GM21737 (cell line): Measurements from ENCODE around the gene ITGB1.
A peak's percentile ranks its signal among the peaks of the same experiment; 100 is the strongest.
"Not testable (repeated sequence)": the region's sequence is repeated elsewhere in the genome, so short reads cannot be mapped to it uniquely, and the experiment has no call there.

Experiments used
- ATAC-seq: cut with Tn5 transposase; IDR thresholded peaks from one replicate; pipeline ENCODE4 v1.9.1; 2021; ENCODE audit warnings: mild to moderate bottlenecking, moderate library complexity; ENCODE audit not compliant: unreplicated experiment

ITGB1 gene

DNA sequence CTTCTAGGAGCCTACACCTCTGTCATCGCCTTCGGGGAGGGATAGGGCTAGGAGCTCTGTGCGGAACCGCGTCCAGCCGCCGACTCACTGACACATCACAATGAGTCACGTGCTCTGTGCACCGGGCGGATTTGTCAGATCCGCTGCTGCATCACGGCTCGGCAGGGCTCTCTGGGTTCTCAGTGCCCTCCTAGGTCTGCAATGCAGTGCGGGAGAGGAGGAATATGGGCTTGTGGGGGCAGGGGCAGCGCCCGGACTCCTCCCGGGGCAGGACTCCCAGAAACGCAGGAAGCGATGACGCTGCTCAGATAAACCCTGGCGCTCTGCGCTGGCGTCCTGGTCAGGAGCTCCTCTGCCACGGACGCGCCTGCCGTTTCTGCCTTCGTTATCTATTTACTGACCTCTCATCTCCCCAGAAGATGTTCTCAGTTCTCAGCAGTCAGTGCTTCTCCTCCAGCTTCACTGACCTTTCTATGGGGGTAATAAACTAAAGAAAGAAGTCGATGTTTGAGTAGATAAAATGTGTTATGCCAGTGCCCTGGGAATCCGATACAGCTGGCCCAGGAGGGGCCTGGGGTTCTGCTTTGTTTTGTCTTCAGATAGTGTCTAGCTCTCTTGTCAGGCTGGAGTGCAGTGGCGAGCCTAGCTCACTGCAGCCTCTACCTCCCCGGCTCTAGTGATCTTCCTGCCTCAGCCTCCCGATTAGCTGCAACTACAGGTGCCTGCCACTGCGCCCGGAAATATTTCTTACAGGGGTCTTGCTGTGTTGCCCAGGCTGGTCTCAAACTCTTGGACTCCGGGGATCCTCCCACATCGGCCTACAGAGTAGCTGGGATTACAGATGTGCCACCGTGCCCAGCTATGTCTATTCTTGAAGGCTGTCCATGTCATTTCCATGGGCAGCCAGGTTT lies 22.8 kb upstream of the ITGB1 start:
- ATAC-seq, result peak; percentile 96

DNA sequence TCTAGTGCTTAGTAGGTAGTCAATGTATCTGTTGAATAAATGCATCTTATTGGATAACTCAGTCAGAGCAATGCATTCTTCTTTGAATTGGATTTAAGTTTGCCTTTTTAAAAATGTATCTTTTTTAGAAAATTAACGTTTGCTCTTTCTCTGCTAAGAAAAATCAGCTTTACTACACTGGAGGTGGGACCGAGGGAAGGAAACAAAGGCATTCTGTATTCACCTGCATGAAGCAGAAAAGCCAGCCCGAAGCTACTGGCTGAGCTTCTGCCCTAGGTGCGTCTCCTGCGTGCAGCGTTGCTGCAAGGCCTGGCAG lies 22.2 kb upstream of the ITGB1 start:
- ATAC-seq, result no peak

DNA sequence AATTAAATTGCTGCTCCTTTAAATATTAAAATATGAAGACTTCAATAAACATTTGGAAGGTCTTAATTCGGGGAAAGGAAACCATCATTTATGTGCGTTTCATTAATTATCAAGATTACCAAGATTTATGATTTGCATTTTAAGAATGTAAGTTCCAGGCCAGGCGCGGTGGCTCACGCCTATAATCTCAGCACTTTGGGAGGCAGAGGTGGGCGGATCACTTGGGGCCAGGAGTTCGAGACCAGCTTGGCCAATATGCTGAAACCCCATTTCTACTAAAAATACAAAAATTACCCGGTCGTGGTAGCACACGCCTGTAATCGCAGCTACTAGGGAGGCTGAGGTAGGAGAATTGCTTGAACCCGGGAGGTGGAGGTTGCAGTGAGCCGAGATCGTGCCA lies 21.7 kb upstream of the ITGB1 start:
- ATAC-seq, result not testable (repeated sequence)

DNA sequence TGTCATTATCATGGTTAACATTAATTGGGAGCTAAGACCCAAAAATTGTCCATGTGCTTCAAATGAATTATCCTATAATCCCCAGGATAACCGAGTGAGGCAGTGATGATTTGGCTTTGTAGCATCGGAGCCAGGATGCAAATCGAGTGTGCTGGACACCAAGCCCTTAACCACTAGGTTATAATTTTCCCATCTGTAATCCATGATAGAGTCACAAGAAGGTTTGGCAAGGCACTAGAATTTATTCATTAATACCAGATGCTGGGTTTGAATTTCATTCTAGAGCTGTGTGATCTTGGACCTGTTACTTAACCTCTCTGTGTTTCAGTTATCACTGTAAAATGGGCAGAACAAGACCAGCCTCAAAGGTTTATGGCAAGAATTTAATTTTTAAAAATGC lies 21.0 kb upstream of the ITGB1 start:
- ATAC-seq, result no peak

DNA sequence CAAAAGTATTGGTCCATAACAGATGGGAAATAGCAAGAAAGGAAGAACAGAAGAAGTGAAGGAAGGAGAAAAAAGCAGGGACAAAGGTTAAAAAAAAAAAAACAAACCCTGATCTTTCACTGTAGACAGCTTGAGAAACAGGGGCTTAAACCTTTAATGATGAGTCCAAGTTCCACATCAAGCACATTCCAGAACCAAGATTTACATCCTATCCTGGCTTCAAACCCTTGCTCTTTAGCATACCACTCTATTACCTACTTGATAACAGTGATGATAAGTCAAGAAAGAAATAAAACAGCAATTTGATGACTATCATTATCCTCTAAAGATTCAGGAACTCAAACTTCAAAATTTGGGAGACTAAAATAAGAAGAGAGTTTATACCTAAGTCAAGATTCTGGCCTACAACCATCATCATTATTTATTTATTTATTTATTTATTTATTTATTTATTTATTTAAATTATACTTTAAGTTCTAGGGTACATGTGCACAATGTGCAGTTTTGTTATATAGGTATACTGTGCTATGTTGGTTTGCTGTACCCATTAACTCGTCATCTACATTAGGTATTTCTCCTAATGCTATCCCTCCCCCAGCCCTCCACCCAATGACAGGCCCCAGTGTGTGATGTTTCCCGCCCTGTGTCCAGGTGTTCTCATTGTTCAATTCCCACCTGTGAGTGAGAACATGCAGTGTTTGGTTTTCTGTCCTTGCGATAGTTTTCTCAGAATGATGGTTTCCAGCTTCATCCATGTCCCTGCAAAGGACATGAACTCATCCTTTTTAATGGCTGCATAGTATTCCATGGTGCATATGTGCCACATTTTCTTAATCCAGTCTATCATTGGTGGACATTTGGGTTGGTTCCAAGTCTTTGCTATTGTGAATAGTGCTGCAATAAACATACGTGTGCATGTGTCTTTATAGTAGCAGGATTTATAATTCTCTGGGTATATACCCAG lies 20.1 kb upstream of the ITGB1 start:
- not testable (repeated sequence) for ATAC-seq

DNA sequence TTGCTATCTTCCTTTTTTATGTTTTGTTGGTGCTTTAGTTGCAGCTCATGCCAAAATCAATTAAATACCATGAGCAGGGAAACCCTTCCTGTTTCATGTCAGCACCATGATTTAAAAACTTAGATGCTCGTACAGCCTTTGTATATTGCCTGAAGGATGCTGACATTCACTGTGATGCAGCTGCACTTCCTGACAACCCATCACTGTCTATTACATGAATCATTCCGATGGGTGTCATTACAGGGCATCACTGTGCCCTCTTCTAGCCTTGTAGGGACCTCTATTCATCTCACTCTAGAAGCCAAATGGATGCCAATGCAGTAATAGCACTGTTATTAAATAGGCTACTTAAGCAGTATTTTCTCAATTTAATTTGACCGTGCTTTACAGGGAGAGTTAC lies 18.3 kb upstream of the ITGB1 start:
- ATAC-seq, result no peak

DNA sequence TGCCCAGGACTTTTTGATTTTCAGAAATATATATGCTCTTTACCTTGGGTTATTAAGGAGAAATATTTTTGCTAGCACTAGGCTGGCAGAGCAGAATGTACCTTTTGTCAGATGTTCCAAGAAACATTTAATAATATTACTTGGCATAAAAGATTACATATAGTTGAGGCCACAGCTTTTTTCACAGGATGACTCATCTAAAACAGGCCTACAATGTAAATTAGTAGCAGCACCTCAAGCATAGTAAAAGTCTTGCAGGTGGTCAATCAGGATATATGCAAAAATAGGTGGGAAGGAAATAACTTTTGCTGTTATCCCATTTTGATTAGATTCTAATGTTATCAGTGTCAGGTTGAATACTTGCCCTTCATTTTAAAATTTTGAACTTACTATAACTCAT lies 14.9 kb upstream of the ITGB1 start:
- no peak for ATAC-seq

DNA sequence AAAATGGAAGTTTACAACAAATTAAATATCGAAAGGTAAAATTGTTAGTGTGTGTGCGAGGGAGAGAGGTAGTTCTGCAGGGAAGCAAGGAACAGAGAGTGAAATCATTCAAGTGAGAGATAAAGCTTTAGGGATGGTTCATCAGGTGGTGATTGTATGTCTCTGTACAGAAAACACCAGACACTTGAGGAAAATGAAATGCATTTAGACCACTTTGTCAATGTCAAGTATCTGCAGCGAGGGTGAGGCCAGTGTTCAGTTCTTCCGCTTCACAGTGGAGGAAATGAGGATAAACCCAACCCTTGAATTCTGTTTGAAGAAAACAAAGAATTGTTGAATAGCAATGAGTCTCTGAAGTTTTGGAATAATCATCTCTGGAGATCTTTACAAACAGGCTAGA lies 14.4 kb upstream of the ITGB1 start:
- ATAC-seq, result no peak

DNA sequence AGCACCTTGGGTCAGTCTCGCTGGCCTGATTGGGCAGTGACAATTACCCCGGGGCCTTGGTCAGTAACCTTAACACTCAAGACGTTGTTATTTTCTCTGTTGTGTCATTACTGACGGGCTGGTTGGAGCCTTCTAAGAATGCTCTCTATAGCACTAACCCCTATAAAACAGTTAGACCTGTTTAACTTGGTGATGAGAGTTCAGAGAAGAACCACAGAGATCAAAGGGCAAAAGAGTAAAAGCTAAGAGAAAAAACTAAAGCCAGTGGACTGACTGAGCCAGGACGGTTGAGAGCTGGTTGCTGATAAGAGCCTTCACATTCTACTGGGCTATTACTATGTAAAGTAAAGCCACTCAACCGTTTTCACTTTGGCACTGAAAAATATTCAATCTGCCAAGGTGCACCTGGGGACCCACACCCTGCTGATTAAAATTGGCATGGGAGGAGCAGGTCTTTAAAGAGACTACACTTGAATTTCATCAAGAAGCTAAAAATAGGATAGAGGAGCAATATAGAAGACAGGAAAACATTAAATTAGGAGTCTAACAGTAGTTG lies 13.6 kb upstream of the ITGB1 start:
- ATAC-seq, result no peak

DNA sequence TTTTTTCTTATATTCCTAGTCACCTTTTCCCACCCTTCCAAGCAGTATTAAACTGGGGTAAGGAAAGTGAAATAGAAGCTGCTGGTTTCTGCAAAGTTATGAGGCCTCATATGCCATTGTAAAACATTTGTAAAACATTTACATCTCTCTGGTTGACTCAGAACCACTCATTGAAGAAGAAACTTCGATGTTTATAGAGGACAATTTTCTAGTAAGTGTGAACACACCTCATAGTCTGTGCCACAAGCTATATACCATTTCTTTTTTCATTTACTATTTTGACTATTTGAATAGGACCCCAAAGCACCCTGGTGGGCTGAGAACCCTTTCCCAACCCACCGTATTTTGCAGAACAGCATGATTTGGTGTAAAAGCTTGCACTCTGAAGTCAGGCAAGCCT lies 12.9 kb upstream of the ITGB1 start:
- ATAC-seq, result peak; percentile 58

DNA sequence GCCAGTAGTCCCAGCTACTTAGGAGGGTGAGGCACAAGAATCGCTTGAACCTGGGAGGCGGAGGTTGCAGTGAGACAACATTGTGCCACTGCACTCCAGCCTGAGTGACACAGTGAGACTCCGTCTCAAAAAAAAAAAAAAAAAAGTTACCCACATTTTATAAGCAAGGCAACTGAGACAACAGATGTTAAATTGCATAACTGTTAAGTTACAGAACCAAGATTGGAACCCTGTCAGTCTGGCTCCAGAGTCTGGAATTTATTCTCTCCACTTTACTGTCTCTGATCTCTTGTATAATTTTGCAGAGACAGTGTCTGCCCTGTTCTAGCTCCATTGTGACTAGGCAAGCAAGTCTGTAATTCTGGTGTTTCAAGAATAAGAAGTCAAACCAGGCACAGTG lies 6.2 kb upstream of the ITGB1 start:
- no peak for ATAC-seq

DNA sequence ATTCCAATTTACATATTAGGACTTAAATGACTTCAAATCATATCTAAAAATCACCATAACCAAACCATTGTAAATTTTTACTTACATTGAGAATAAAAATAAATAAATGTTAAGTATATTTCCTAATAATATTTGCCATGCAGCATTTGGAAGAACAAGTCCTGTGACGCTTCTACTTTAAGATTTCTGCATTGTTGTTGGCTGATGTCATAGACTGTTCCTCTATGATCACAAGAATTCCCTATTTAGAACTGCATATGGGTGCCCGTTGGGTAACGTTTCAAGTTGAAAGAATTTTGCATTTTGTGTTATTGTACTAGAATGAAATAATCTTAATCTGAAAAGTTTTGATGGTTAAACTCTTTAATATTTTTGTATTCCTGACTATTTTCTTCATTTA lies 5.1 kb upstream of the ITGB1 start:
- no peak for ATAC-seq

DNA sequence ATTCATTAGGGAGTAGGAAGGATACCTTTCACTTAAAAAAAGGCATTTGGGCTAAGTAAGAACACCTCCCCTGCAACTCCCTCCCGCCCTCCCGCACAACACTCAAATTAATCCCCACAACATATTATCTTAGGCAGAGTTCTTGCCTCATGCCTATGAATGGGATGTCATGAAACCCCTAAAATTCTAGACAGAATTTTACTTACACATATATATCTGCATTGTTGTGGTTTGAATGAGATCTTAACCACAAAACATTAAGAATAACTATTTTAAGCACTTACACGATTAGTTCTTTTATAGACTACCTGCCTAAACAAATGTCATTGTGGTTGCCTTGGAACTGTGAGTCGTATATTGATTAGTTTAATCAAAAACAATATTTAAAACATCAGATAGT lies 4.5 kb upstream of the ITGB1 start:
- ATAC-seq, result no peak

DNA sequence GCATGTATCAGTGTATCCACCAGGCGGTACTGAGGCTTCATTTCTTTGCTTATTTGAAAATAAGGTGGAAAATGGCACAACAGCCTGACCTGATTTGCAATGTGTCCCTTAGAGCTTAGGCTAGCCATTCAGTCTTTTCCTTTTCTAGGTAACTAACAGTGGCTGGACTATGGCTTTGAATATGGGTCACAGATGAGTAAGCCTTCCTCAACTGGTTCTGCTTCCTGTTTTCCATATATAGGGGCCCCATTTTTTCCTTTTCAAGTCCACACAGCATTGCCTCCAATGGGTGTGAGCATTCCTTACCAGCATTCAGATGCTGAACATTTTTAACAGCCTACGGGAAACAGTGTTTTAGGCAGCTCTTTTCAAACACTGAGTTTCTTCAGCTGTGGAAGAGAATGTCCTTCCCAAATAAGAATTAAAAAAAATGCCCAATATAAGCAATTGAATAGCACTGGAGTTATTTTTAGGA lies 3.9 kb upstream of the ITGB1 start:
- ATAC-seq, result no peak

DNA sequence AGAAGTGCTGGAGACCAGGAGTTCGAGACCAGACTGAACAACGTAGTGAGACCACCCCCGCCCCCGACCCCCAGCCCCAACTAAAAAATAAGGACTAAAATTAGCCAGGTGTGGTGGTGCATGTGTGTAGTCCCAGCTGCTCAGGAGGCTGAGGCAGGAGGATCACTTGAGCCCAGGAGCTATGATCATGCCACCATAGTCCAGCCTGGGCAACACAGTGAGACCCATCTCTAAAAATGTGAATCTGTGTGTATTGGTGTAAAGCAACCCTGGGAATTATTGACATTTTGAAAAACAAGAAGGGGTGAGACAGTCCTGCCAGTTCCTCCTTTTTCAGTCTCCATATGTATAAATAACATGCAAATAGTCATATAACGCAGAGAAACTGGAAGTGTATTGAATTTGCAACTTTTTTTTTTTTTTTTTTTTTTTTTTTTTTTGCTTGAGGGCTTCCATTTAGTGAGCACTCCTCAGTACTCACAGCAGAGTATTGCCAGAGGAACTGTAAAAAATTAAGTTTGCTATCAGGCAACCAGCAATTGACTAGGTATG lies 3.4 kb upstream of the ITGB1 start:
- ATAC-seq, result no peak

DNA sequence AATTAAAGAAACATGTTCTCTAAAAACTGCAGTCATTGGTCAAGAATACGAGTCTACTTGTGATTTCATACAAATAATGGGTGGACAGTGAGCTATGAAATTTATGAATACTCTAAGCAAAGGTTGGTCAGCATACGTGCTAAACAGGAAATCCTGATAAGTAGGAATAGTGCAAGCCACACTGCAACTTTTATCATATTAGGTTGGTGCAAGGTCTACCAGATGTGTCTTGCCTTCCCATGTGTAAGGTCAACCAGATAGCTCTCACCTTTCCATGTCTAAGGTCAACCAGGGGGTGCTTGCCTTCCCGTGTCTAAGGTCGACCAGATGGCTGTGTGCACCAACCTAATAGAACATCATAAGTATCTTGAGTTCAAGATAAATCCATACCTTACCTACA lies 2.0 kb upstream of the ITGB1 start:
- ATAC-seq, result no peak

DNA sequence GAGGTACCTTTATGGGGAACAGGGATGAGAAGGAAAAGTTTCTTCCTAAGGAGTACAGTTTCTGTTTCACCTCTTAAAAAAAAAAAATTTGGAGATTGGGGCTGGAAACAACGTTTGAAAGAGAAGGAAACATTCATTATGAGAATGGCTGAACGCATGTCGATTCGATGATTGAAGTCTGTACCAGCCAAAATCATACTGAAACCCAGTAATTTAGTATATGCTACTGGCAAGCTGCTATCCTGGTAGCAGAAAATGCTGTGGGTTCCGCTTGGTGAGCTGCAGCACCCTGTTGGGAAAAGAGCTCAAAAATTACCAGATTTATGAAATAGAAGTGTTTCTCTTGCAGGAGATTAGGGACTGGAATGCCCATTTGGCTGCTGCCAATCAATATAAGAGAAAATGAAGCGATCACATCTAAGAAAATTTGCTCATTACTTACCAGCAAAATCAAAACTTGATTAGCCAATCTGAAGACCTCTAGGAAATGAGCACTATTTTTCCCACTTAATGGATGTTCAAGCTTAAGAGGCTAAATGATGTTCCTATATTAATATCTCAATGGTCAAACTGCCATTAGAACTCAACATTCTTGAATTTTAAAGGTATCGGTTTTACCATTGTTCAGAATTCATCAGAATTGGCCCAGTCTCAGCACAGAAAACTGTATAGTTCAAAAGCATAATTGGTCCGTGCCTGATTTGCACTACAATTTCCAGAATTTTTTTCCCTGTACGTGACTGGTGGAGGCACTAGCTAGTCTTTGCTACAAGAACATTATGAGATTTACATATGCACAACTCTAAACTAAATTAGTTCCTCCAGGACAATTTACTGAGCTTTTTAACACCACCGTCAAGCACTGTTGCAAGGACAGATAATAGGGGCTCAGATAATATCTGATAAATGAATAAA lies 1.2 kb upstream of the ITGB1 start:
- ATAC-seq, result peak; percentile 27

DNA sequence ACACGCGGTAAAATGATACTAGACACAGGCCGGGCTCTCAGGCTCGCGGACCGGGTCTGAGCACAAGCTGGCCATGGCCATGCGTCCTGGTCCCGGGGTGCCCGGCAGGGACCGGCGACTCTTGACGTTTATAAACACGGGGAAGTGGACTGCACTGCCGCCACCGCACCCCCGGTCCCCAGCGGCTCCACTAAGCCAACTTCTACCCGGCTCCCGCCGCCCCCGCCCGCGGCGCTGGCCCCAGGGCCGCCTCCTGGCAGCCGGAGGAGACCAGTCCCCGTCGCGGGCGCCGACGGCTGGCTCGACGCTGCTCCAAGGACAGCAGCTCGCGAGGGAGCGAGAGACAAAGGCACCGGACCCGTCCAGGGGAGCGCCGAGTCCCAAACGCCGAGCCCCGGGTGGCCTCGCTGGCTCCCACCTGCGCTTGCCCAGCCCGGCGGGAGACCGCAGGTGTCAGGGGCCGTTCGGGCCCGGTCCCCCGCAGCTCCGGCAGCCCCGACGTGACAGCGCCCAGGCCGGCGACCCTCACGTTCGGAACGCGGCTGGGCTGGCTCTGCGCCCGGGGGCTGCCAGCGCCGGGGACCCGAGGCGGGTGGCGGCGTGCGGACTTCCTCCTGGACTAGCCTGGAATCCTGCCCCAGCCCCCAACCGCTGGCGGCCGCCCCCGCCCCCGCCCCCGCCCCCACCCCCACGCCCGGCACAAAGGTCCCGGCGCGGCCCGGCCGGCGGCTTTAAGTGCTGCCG lies 517 bp downstream of the ITGB1 start:
- peak; percentile 25 for ATAC-seq

DNA sequence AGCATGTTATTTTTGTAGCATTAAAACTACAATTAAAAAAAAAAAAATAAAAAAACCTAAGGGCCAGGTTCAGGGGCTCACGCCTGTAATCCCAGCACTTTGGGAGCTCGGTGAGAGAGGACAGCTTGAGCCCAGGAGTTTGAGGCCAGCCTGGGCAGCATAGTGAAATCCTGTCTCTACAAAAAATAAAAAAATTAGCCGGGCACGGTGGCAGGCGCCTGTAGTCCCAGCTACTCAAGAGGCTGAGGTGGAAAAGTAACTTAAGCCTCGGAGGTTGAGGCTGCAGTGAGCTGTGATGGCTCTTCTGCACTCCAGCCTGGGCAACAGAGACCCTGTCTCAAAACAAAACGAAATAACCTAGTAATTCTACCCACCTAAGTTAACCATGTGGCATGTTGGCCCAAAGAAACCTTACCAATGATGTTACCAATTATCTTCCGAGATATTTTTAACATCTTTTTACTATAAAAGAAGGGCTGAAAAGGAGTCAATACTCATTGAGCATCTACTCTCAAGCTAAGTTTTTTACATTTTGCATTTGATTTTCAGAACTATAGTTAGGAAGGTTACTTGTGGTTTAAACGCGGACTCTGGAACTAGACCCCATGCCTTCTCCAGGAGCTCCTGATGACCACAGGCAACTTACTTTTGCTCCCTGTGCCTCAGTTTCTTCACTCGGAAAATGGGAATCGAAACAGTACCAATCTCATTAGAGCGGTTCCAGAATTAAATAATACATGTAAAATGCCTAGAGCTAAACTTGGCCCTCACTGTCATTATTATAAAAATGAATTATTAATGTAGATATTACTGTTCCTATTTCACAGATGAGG lies 1.4 kb downstream of the ITGB1 start:
- no peak for ATAC-seq
